Measurements from ENCODE around the gene MED8.

GRCh38 chr1:43340559-43340958 is 49.0 kb downstream of the MED8 start:
- TF ChIP-seq, protein P1, sequence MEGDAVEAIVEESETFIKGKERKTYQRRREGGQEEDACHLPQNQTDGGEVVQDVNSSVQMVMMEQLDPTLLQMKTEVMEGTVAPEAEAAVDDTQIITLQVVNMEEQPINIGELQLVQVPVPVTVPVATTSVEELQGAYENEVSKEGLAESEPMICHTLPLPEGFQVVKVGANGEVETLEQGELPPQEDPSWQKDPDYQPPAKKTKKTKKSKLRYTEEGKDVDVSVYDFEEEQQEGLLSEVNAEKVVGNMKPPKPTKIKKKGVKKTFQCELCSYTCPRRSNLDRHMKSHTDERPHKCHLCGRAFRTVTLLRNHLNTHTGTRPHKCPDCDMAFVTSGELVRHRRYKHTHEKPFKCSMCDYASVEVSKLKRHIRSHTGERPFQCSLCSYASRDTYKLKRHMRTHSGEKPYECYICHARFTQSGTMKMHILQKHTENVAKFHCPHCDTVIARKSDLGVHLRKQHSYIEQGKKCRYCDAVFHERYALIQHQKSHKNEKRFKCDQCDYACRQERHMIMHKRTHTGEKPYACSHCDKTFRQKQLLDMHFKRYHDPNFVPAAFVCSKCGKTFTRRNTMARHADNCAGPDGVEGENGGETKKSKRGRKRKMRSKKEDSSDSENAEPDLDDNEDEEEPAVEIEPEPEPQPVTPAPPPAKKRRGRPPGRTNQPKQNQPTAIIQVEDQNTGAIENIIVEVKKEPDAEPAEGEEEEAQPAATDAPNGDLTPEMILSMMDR (IDR thresholded peaks at IDR 0.05; ENCODE audit: low read length) = no peak
- TF ChIP-seq EZH2phosphoT487 (IDR thresholded peaks at IDR 0.05; ENCODE audit: low read length) = no peak
- TF ChIP-seq EZH2 (optimal IDR thresholded peaks at IDR 0.05; ENCODE audit: low read depth, low read length) = no peak
